OCI-LY3 (cell line): ENCODE results near the gene EIF2D.

Experiments
- CTCF ChIP-seq: fragments of 200-600, 300-600 bp; sonication (generic); IDR thresholded peaks from 2 replicates; pipeline ENCODE4 v1.5.1; 2014; ENCODE audit warnings: antibody characterized with exemption, low read length, low read depth
- EZH2phosphoT487 ChIP-seq: fragments of 200-600 bp; shearing (Covaris generic); IDR thresholded peaks from 2 replicates; pipeline ENCODE4 v1.6.1; 2018; ENCODE audit warnings: antibody characterized with exemption, mixed run types, low read depth

GRCh38 chr1:206551296-206551985 is 60.8 kb downstream of the EIF2D start:
- TF ChIP-seq CTCF (no peak), EZH2phosphoT487 (no peak)
